Activated naive CD8-positive, alpha-beta T cell treated with anti-CD3 and anti-CD28 coated beads, Interleukin-2, amount 10 ng/mL, durations not matched to agents 7 days and 5 days (primary cell): ENCODE data around the gene DNTT. TPM values are rescaled to one million over a fixed set of nuclear protein-coding genes. Genes with fewer than 3 reads are reported as not detected.

ENCODE experiments used
- ATAC-seq: fragments of 150-1000 bp; cut with Tn5 transposase; one replicate; pipeline ENCODE4 v1.10.0; 2021; ENCODE audit warnings: low read depth, moderate library complexity
- POLR2A ChIA-PET: fragments of 350-600 bp; sonication (Branson Sonifier 250); formaldehyde crosslinking; loops from one replicate; lab custom pipeline; 2021; ENCODE audit warnings: antibody characterized with exemption; lab: Charles Lee
- DNase-seq: peaks from one replicate; pipeline ENCODE4 v3.0.0; 2021
- H3K27ac Mint-ChIP-seq: one replicate; pipeline ENCODE4 v1.8.0; 2022; ENCODE audit warnings: mild to moderate bottlenecking, mixed read lengths
- H3K27me3 Mint-ChIP-seq: one replicate; pipeline ENCODE4 v1.8.0; 2022; ENCODE audit warnings: mild to moderate bottlenecking, moderate library complexity, mixed read lengths
- H3K36me3 Mint-ChIP-seq: one replicate; pipeline ENCODE4 v1.8.0; 2021; ENCODE audit warnings: mild to moderate bottlenecking, mixed read lengths
- H3K4me1 Mint-ChIP-seq: one replicate; pipeline ENCODE4 v1.8.0; 2021; ENCODE audit warnings: mixed read lengths
- H3K4me3 Mint-ChIP-seq: one replicate; pipeline ENCODE4 v1.8.0; 2022; ENCODE audit warnings: mild to moderate bottlenecking, moderate library complexity, mixed read lengths
- H3K9me3 Mint-ChIP-seq: one replicate; pipeline ENCODE4 v1.8.0; 2021; ENCODE audit warnings: mixed read lengths
- total RNA-seq, 2 experiments: library from RNA; stranded (reverse); gene quantifications; one replicate each; pipeline ENCODE4 v1.2.3, GENCODE V29; 2021

The DNTT gene
- total RNA-seq, 2 experiments from 2014 or later: not detected

GRCh38 chr10:96374639-96374984 is 70.4 kb downstream of the DNTT start:
- POLR2A ChIA-PET: no interaction called here
- no peak for DNase-seq
- H3K27ac Mint-ChIP-seq: no peak overlapping the region
- H3K4me3 Mint-ChIP-seq: peak overlapping the region; percentile 67
- peaks cover 5% of the 10 kb centered on the region for H3K27me3 Mint-ChIP-seq
- no peaks in the 10 kb centered on the region for H3K9me3 Mint-ChIP-seq
- H3K4me1 Mint-ChIP-seq: peaks cover 5% of the 10 kb centered on the region
- ATAC-seq: no peak
- no peaks in the 10 kb centered on the region for H3K36me3 Mint-ChIP-seq

- Mint-ChIP-seq H3K4me3 (peak overlapping the region; percentile 67), H3K9me3 (no peaks in the 10 kb centered on the region), H3K27ac (no peak overlapping the region), H3K36me3 (no peaks in the 10 kb centered on the region), H3K4me1 (peaks cover 5% of the 10 kb centered on the region), H3K27me3 (peaks cover 5% of the 10 kb centered on the region)
- POLR2A ChIA-PET: no interaction called here
- peak; percentile 85 for ATAC-seq
- DNase-seq: peak; percentile 79
Measured at GRCh38 chr10:96374985-96375830, 71.0 kb downstream of the DNTT start.

DNA sequence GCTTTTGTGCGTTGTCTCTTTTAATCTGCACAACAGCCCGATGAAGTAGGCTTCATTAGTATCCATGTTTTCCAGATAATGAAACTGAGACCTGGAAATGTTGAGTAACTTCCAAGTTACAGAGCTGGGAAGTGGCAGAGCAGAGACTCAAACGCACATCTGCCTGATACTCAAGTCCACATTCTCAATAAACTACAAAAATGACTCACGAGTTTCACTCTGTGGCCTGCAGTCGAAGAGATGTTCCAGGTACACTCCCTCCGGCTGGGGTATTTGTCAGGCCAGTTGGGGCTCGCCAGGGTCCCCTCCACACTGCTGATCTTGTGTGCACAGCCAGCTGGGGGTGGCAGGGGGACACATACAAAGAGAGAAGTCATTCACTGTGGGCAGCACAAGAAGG is 72.2 kb downstream of the DNTT start:
- no peaks in the 10 kb centered on the region for H3K9me3 Mint-ChIP-seq
- DNase-seq: no peak
- H3K36me3 Mint-ChIP-seq: no peaks in the 10 kb centered on the region
- peaks cover 5% of the 10 kb centered on the region for H3K4me1 Mint-ChIP-seq
- H3K27ac Mint-ChIP-seq: no peak overlapping the region
- H3K4me3 Mint-ChIP-seq: no peak overlapping the region
- peaks cover 5% of the 10 kb centered on the region for H3K27me3 Mint-ChIP-seq
- no peak for ATAC-seq
- POLR2A ChIA-PET: no interaction called here

- Mint-ChIP-seq H3K4me3 (no peak overlapping the region), H3K9me3 (no peaks in the 10 kb centered on the region), H3K4me1 (peaks cover 5% of the 10 kb centered on the region), H3K27me3 (peaks cover 5% of the 10 kb centered on the region), H3K27ac (no peak overlapping the region), H3K36me3 (no peaks in the 10 kb centered on the region)
- POLR2A ChIA-PET: no interaction called here
- ATAC-seq (no peak), DNase-seq (no peak)
Measured at GRCh38 chr10:96377816-96378294, 73.6 kb downstream of the DNTT start.

GRCh38 chr10:96378741-96379140 is 74.5 kb downstream of the DNTT start:
- DNase-seq: no peak
- POLR2A ChIA-PET: no interaction called here
- H3K36me3 Mint-ChIP-seq: no peaks in the 10 kb centered on the region
- peaks cover 2% of the 10 kb centered on the region for H3K27me3 Mint-ChIP-seq
- H3K4me3 Mint-ChIP-seq: no peak overlapping the region
- H3K9me3 Mint-ChIP-seq: no peaks in the 10 kb centered on the region
- ATAC-seq: no peak
- H3K27ac Mint-ChIP-seq: no peak overlapping the region
- H3K4me1 Mint-ChIP-seq: peaks cover 5% of the 10 kb centered on the region

DNA sequence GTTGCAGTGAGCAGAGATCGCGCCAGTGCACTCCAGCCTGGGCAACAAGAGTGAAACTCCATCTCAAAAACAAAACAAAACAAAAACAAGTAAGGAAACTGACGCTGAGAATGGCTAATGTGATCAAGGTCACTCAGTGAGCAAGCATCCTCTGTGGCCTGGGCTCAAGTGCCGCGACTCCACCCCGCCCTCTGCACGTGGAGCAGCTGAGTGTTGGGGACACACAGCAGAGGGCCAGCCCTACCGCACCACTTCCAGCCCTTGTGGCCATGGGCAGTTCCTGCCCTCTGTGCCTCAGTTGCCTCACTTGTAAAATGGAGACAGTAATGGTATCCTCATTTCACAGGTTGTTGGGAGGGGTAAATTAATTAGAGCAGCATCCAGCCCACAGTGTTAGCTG is 75.5 kb downstream of the DNTT start:
- H3K4me1 Mint-ChIP-seq: peaks cover 4% of the 10 kb centered on the region
- H3K9me3 Mint-ChIP-seq: no peaks in the 10 kb centered on the region
- H3K27me3 Mint-ChIP-seq: peaks cover 2% of the 10 kb centered on the region
- H3K4me3 Mint-ChIP-seq: no peak overlapping the region
- H3K36me3 Mint-ChIP-seq: no peaks in the 10 kb centered on the region
- POLR2A ChIA-PET: no interaction called here
- ATAC-seq (no peak), DNase-seq (no peak)
- H3K27ac Mint-ChIP-seq: no peak overlapping the region

GRCh38 chr10:96380821-96381220 is 76.6 kb downstream of the DNTT start:
- Mint-ChIP-seq H3K27me3 (peaks cover 2% of the 10 kb centered on the region), H3K27ac (no peak overlapping the region), H3K36me3 (no peaks in the 10 kb centered on the region), H3K4me1 (no peaks in the 10 kb centered on the region), H3K4me3 (no peak overlapping the region), H3K9me3 (no peaks in the 10 kb centered on the region)
- no peak for ATAC-seq
- POLR2A ChIA-PET: no interaction called here
- no peak for DNase-seq

DNA sequence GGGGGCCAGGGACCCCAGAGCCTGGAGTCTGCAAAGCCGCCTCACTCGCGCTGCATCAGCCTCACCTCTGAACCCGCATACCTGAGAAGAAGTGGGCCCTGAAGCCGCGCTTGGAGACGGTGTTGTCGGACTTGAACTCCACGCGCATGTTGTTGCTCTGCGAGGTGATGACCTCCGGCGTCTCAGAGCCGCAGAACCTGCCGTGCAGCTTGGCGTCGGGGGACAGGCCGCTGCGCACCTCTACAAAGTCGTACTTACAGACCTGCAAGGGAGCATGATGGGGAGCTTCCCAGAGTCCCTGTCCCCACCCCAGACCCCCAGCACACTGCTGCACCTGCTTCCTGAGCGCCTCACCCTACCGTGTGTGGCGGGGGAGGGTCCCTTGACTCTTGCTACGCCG is 80.3 kb downstream of the DNTT start:
- H3K27ac Mint-ChIP-seq: no peak overlapping the region
- POLR2A ChIA-PET: no interaction called here
- ATAC-seq (no peak), DNase-seq (no peak)
- peaks cover 5% of the 10 kb centered on the region for H3K27me3 Mint-ChIP-seq
- H3K4me3 Mint-ChIP-seq: no peak overlapping the region
- H3K4me1 Mint-ChIP-seq: no peaks in the 10 kb centered on the region
- H3K9me3 Mint-ChIP-seq: no peaks in the 10 kb centered on the region
- H3K36me3 Mint-ChIP-seq: no peaks in the 10 kb centered on the region

GRCh38 chr10:96387161-96387560 is 82.9 kb downstream of the DNTT start:
- H3K36me3 Mint-ChIP-seq: no peaks in the 10 kb centered on the region
- H3K27ac Mint-ChIP-seq: no peak overlapping the region
- peaks cover 5% of the 10 kb centered on the region for H3K27me3 Mint-ChIP-seq
- DNase-seq: no peak
- POLR2A ChIA-PET: no interaction called here
- no peak for ATAC-seq
- H3K4me3 Mint-ChIP-seq: no peak overlapping the region
- no peaks in the 10 kb centered on the region for H3K4me1 Mint-ChIP-seq
- no peaks in the 10 kb centered on the region for H3K9me3 Mint-ChIP-seq

DNA sequence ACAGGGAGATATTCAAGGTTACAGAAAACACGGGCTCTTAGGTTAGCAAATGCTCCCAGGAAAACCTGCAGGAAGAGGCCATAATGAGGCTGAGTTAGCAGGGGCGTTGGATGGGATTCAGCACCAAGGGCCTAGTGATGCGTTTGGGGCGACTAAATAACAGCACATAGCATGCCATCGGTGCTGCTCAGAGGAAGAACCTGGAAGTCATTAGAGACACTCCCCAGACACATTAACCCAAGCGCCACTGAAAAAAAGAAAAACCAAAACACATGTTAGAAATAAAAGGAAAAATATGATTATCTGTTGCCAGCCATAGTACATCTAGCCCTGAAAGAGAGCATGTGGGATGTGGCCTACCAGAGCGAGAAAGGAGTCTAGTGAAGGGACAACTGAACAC is 83.4 kb downstream of the DNTT start:
- POLR2A ChIA-PET: no interaction called here
- Mint-ChIP-seq H3K4me3 (no peak overlapping the region), H3K27ac (no peak overlapping the region), H3K4me1 (no peaks in the 10 kb centered on the region), H3K9me3 (no peaks in the 10 kb centered on the region), H3K27me3 (peaks cover 5% of the 10 kb centered on the region), H3K36me3 (no peaks in the 10 kb centered on the region)
- ATAC-seq: no peak
- DNase-seq: no peak

Other genes with a start within 250 kb of the DNTT start
- 10 to 100 TPM; 22.0 to 22.7 TPM for gene ZNF518A, start 174.1 kb upstream of the DNTT start, total RNA-seq
- gene BLNK, start 32.9 kb upstream of the DNTT start, total RNA-seq: under 1 TPM; 0.43 to 0.44 TPM
- gene OPALIN, start 54.6 kb downstream of the DNTT start, total RNA-seq: not detected
- not detected for gene TLL2, start 209.5 kb downstream of the DNTT start, total RNA-seq